HUDEP-2 (cell line): ENCODE results near the gene DPH6.
"Not testable (repeated sequence)": the region's sequence is repeated elsewhere in the genome, so short reads cannot be mapped to it uniquely, and the experiment has no call there.

Source experiments
- DNase-seq, 76 experiments: peaks; one replicate each; lab custom pipeline; 2025; ENCODE audit not compliant: unreplicated experiment in 76 of 76; lab: John Stamatoyannopoulos, UW

DPH6 gene

GRCh38 chr15:35442742-35443141, 103.2 kb downstream of the DPH6 start:
- no peak for DNase-seq

GRCh38 chr15:35441279-35441678, 104.7 kb downstream of the DPH6 start:
- not testable (repeated sequence) for DNase-seq

- DNase-seq: no peak
Observed at GRCh38 chr15:35440265-35440664, 105.7 kb downstream of the DPH6 start.

- DNase-seq: no peak
Observed at GRCh38 chr15:35439291-35439690, 106.7 kb downstream of the DPH6 start.

DNA sequence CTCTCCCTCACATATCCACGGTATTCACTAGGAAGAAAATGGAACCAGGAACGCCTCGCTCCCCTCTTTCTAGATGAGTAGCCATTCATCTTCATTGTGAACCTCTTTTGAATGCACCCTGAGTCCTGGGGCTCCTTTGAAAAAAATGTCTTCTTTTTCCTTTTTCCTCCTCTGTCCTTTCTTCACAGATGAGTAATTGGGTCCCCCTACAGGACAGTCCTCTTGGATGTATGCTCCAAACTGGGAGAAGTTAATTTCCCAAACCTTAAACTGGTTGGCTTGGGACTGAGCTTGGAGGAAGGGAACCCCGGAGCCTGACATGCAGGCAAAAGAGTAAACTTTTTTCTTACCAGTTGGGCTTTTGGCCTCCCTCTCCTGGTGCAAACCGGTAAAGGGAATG, 108.8 kb downstream of the DPH6 start:
- no peak for DNase-seq

DNA sequence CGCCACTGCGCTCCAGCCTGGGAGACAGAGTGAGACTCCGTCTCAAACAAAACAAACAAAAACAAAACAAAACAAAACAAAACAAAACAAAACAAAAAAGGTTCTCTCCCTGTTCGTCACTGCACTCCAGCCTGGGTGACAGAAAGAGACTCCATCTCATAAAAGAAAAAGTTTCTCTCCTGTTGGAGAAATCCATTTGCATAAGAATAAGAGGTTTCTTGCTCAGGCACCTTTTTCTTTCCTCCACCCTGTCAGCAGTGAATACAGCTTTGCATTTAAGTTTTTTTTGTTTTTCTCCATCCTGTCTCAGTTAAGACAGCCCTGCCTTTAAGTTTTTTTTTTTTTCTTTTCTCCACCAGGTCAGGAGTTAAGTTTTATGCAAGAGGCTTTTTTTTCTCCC, 109.5 kb downstream of the DPH6 start:
- no peak for DNase-seq

DNA sequence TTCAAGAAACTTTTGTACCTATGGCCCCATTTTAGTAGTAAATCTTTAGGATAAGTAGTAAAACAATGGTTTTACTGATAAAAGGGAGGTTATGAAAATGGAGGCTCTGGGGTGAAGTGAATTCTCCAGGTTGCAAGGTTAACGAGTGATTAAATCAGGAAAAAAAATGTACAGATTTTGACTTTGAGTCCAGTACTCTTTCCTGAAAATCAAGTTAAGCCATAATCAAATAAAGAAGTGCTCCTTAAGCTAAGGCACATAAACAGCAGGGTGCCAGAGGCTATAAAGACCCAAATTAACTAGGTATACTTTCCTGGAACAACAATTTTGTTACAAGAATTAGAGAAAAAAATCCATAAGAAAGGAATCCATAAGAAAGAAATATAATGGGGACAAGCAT, 114.7 kb downstream of the DPH6 start:
- DNase-seq: no peak

- no peak for DNase-seq
Observed at GRCh38 chr15:35430301-35430700, 115.7 kb downstream of the DPH6 start.

- DNase-seq: no peak
Observed at GRCh38 chr15:35427496-35427895, 118.5 kb downstream of the DPH6 start.

- no peak for DNase-seq
Observed at GRCh38 chr15:35427091-35427490, 118.9 kb downstream of the DPH6 start.

- DNase-seq: no peak
Observed at GRCh38 chr15:35410775-35411174, 135.2 kb downstream of the DPH6 start.

DNA sequence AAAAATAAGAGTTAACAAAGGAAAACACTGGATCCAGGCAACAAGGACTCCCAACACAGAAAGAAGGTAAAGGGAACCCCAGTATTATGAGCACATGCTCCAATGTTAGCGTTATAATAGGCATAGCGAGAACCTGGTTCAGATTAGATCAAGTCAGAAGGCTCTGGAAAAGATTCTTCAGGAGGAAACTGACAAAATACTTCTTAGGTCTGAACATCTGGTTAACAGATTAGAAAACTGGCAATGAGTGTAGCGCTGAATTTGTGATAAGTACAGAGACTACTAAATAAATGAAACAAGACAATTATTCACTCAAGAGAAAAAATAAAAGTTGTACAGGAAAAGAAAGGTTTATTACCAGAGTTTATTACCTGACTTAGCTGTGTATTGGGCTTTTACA, 146.1 kb downstream of the DPH6 start:
- no peak for DNase-seq

DNA sequence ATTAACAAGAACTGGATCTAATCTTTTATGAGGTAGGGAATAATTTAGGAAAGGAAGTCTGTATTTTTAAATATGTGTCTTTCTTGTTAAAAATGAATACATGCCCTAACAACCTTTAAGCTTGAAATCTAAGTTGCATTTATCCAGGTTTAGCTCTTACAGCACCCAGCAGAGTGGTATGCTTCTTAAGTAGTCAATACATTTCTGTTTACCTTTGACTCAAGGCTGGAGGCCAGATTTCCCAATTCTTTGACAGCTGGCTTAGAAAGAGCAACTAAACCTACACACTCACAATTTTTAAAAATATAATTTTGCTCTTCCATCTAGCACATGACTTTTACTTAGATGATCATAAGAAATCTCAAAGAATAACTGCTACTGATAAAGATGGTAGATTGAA, 148.9 kb downstream of the DPH6 start:
- DNase-seq: no peak

GRCh38 chr15:35394416-35394815, 151.5 kb downstream of the DPH6 start:
- DNase-seq: no peak

- no peak for DNase-seq
Observed at GRCh38 chr15:35393398-35393797, 152.6 kb downstream of the DPH6 start.

GRCh38 chr15:35391408-35391984, 154.5 kb downstream of the DPH6 start:
- not testable (repeated sequence) for DNase-seq

DNA sequence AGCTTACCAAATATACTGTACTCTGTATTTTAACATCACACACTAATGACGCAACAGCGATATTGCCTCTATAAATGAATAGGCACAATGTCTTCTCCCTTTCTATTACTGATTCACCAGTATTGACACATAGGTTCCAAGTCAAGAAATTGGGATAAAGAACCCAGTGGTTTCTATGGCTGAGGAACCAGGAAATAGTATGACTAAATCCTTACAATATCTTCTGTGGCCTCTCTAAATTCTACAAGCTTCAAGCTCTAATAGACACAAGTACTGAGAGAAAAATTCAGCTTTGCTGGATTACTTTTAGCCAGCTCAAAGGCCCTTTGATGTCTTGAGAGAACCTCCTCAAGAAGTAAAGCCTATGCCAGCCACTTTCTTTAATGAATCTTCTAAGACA, 162.5 kb downstream of the DPH6 start:
- DNase-seq: no peak

GRCh38 chr15:35381328-35381727, 164.6 kb downstream of the DPH6 start:
- no peak for DNase-seq

GRCh38 chr15:35379972-35380371, 166.0 kb downstream of the DPH6 start:
- DNase-seq: no peak

- not testable (repeated sequence) for DNase-seq
Observed at GRCh38 chr15:35378454-35378853, 167.5 kb downstream of the DPH6 start.

- no peak for DNase-seq
Observed at GRCh38 chr15:35376707-35377106, 169.3 kb downstream of the DPH6 start.

DNA sequence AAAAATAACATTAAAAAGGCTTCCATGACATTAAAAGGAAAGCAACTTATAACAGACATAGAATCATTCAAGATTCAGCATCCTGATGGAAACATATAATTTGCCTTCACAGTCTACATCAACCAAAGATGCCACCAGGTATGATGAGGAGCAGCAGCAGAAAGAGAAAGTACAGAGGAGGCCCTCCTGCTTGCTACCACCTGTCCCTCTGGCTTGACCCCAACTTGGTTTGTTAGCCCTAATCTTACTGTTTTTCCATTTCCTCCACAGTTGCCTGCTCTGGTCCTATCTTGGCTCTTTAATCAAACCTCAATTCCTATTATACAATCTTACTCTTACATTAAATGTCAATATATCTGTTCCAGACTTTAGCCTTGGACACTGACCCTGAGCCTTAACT, 171.3 kb downstream of the DPH6 start:
- DNase-seq: no peak

- no peak for DNase-seq
Observed at GRCh38 chr15:35362195-35362829, 183.7 kb downstream of the DPH6 start.
